IPS DF 6.9 (cell line): ENCODE measurements around the gene VAV2.

Experiments
- DNase-seq: peaks from one replicate; pipeline ENCODE4 v3.0.0-alpha.2; 2013; ENCODE audit warnings: low read depth, low spot score
- H3K27ac ChIP-seq: one replicate; pipeline ENCODE4 v1.5.1; 2013; ENCODE audit warnings: low read length, control low read depth
- H3K27me3 ChIP-seq: 2 replicates; pipeline ENCODE4 v1.6.1; 2013; ENCODE audit warnings: mild to moderate bottlenecking, low read length; ENCODE audit not compliant: control insufficient read depth, insufficient read depth
- H3K36me3 ChIP-seq: 2 replicates; pipeline ENCODE4 v1.6.1; 2013; ENCODE audit warnings: low read length; ENCODE audit not compliant: control insufficient read depth, insufficient read depth
- H3K4me1 ChIP-seq: 2 replicates; pipeline ENCODE4 v1.6.1; 2013; ENCODE audit warnings: low read length; ENCODE audit not compliant: control insufficient read depth, insufficient read depth
- H3K4me3 ChIP-seq: 2 replicates; pipeline ENCODE4 v1.5.1; 2013; ENCODE audit warnings: mild to moderate bottlenecking, low read length
- H3K9me3 ChIP-seq: 2 replicates; pipeline ENCODE4 v1.6.1; 2013; ENCODE audit warnings: low read length, inconsistent platforms; ENCODE audit not compliant: control insufficient read depth, insufficient read depth
- WGBS: extraction: QIAGEN DNeasy Blood & Tissue Kit; methylation state at CpG from one replicate; pipeline ENCODE4 v1.1.7; 2013; ENCODE audit warnings: mixed read lengths, missing lambda C conversion rate; ENCODE audit not compliant: insufficient read length, insufficient coverage; 5-methylcytosine and 5-hydroxymethylcytosine counted together

Gene VAV2

DNA sequence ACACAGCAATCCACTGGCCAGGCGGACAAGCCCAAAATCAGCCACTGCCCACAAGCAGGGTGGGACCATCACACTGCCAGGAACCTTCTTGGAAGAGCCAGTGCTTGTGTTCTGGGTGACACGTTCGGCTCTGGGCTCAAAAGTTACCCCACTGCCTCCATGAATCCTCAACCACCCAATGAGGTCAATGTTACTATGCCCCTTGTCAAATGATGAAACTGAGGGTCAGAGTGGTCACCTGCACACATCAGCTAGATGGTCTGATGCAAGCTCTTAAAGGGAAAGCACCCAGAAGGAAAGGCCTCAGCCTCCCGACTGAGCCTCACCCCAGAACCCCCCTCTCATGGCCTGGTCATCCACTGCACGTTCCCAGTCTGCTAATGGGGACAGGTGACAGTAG lies 114.8 kb downstream of the VAV2 start:
- H3K4me3 ChIP-seq = no peak overlapping the region
- H3K9me3 ChIP-seq = no peaks in the 10 kb centered on the region
- H3K4me1 ChIP-seq = peaks cover 4% of the 10 kb centered on the region
- no peaks in the 10 kb centered on the region for H3K27me3 ChIP-seq
- no peak overlapping the region for H3K27ac ChIP-seq
- H3K36me3 ChIP-seq = no peaks in the 10 kb centered on the region
- no peak for DNase-seq
- no CpG with 5 or more reads among the region's 5 CpGs for WGBS

- no peaks in the 10 kb centered on the region for H3K9me3 ChIP-seq
- no CpG with 5 or more reads among the region's 13 CpGs for WGBS
- DNase-seq = no peak
- H3K27ac ChIP-seq = no peak overlapping the region
- no peaks in the 10 kb centered on the region for H3K36me3 ChIP-seq
- no peaks in the 10 kb centered on the region for H3K27me3 ChIP-seq
- H3K4me1 ChIP-seq = peaks cover 2% of the 10 kb centered on the region; the same call in 1 of the 2 replicates
- no peak overlapping the region for H3K4me3 ChIP-seq
These were observed 115.3 kb downstream of the VAV2 start for GRCh38 chr9:133876836-133877235.

DNA sequence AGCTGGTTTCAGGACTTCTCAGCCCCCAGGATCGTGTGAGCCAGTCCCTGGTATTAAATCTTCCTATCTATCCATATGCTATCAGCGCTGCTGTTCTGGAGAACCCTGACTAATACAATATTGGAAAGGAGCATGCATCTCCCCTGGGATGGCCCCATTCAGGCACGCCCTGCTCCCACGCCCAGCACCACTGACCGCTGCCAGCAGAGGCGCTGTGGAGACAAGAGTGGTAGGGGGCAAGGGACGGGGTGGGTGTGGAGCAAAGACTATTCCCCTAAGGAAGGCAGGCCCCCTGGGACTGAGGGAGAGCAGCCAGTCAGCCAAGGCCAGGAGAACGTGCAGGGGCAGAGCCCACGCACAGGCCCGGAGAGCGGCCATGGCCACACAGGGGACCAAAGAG lies 116.0 kb downstream of the VAV2 start:
- Histone ChIP-seq H3K27me3 (no peaks in the 10 kb centered on the region), H3K9me3 (no peaks in the 10 kb centered on the region), H3K36me3 (no peaks in the 10 kb centered on the region), H3K27ac (no peak overlapping the region), H3K4me1 (peaks cover 2% of the 10 kb centered on the region; the same call in 1 of the 2 replicates), H3K4me3 (no peak overlapping the region)
- no CpG with 5 or more reads among the region's 11 CpGs for WGBS
- DNase-seq = peak; percentile 25

DNA sequence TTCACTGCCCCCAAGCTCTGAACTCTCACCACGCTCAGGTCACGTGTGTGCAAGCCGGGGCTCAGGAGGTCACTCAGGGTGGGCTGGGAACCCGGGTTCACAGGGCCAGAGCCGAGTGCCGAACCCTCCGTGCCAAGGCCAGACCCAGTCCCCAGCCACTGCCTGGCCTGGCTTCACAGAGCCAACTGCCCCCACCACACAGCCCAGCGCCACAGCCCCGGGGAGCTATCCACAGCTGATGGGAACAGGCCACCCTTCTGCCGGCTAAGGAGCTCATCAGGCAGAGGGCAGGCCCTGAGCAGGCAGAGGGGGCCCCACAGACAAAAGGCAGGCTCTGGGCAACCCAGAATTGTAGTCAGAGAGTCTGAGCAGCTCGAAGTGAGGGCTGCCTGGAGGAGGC lies 117.0 kb downstream of the VAV2 start:
- H3K4me3 ChIP-seq = no peak overlapping the region
- no peak overlapping the region for H3K27ac ChIP-seq
- H3K9me3 ChIP-seq = no peaks in the 10 kb centered on the region
- no peaks in the 10 kb centered on the region for H3K27me3 ChIP-seq
- H3K36me3 ChIP-seq = no peaks in the 10 kb centered on the region
- no peak for DNase-seq
- H3K4me1 ChIP-seq = peaks cover 2% of the 10 kb centered on the region; the same call in 1 of the 2 replicates
- no CpG with 5 or more reads among the region's 11 CpGs for WGBS

DNA sequence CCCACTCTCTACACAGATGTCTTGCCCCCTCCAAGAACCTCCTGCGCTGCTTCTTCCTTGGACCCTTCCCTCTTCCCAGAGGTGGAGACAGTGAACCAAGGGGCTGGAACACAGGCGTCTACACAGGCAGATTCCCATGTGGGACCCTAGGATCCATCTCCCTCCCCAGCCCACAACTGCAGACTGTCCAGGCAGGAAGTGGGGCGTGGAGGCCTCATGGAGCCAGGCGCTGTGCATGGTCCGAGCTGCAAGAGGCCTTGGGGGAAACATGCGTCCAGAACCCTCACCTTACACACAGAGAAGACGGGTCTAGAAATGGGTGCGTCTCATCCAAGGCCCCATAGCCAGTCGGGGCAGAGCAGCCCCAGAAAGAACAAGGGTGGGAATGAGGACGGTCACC lies 117.5 kb downstream of the VAV2 start:
- Histone ChIP-seq H3K4me3 (no peak overlapping the region), H3K4me1 (peaks cover 2% of the 10 kb centered on the region; the same call in 1 of the 2 replicates), H3K9me3 (no peaks in the 10 kb centered on the region), H3K27ac (no peak overlapping the region), H3K36me3 (no peaks in the 10 kb centered on the region), H3K27me3 (no peaks in the 10 kb centered on the region)
- no CpG with 5 or more reads among the region's 10 CpGs for WGBS
- DNase-seq = no peak

DNA sequence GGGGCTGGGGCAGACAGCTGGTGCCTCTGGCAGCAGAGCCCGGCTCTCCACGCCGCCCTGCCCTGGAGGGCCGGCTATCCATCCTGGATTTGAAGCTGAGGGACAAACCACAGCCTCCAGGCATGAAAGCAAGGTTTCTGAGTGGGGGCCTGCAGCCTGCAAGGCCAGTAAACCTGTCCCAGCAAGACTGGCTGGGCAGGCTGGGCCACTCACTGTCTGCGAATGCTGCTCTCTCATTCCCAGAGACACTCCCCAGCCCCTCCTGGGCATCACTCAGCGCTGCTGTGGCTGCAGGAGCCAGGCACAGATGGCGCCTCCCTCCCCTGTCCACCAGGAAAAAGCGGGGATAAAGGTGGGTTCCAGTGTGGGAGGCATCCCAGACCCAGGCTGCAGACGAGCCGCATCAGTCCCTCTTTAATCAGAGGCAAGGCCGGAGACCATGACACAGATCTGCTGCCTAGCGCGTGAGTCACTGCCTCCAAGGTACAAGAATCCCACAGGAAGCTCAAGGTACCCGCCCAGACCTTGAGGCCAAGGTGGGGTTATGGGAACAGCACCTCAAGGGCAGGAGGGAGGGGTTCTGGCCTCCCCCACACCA lies 118.0 kb downstream of the VAV2 start:
- no CpG with 5 or more reads among the region's 14 CpGs for WGBS
- H3K4me1 ChIP-seq = peaks cover 2% of the 10 kb centered on the region; the same call in 1 of the 2 replicates
- H3K36me3 ChIP-seq = no peaks in the 10 kb centered on the region
- no peak overlapping the region for H3K4me3 ChIP-seq
- DNase-seq = no peak
- no peaks in the 10 kb centered on the region for H3K9me3 ChIP-seq
- no peaks in the 10 kb centered on the region for H3K27me3 ChIP-seq
- H3K27ac ChIP-seq = no peak overlapping the region

DNA sequence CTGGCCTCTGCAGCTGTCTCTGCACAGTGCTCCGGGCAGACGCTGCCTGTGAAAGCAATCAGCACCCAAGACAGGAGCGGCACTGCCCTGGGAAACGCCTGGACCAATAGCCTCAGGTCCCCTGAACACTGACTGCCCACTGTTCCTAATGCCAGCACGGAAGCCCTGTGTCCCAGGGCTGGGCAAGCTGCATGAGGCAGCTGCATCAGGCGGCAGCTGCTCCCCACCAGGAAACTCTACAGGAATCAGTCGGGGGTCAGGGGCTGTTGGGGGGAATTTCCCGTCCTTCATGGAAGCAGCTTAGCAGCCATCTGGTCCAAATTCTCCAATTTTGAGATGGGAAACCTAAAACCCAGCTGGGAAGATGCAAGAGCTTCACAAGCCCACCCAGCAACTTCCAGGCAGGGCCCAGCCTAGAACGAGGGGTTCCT lies 118.6 kb downstream of the VAV2 start:
- no peak overlapping the region for H3K27ac ChIP-seq
- DNase-seq = no peak
- no CpG with 5 or more reads among the region's 9 CpGs for WGBS

GRCh38 chr9:133873009-133873408 lies 119.1 kb downstream of the VAV2 start:
- no peak overlapping the region for H3K27ac ChIP-seq

More for the DNA sequence above, 118.6 kb downstream of the VAV2 start:
- Histone ChIP-seq H3K27me3 (no peaks in the 10 kb centered on the region), H3K36me3 (no peaks in the 10 kb centered on the region), H3K9me3 (no peaks in the 10 kb centered on the region), H3K4me3 (no peak overlapping the region), H3K4me1 (peaks cover 2% of the 10 kb centered on the region; the same call in 1 of the 2 replicates)

GRCh38 chr9:133870598-133871595 lies 121.2 kb downstream of the VAV2 start:
- Histone ChIP-seq H3K36me3 (no peaks in the 10 kb centered on the region), H3K27ac (no peak overlapping the region), H3K27me3 (no peaks in the 10 kb centered on the region), H3K9me3 (no peaks in the 10 kb centered on the region), H3K4me3 (no peak overlapping the region), H3K4me1 (no peaks in the 10 kb centered on the region)
- DNase-seq = no peak
- WGBS = 100% methylated on average over 4 of the region's 12 CpGs

More at GRCh38 chr9:133873009-133873408, 119.1 kb downstream of the VAV2 start:
- no peak for DNase-seq
- no CpG with 5 or more reads among the region's 9 CpGs for WGBS
- H3K27me3 ChIP-seq = no peaks in the 10 kb centered on the region
- H3K9me3 ChIP-seq = no peaks in the 10 kb centered on the region
- no peaks in the 10 kb centered on the region for H3K36me3 ChIP-seq
- no peak overlapping the region for H3K4me3 ChIP-seq
- H3K4me1 ChIP-seq = peaks cover 2% of the 10 kb centered on the region; the same call in 1 of the 2 replicates

DNA sequence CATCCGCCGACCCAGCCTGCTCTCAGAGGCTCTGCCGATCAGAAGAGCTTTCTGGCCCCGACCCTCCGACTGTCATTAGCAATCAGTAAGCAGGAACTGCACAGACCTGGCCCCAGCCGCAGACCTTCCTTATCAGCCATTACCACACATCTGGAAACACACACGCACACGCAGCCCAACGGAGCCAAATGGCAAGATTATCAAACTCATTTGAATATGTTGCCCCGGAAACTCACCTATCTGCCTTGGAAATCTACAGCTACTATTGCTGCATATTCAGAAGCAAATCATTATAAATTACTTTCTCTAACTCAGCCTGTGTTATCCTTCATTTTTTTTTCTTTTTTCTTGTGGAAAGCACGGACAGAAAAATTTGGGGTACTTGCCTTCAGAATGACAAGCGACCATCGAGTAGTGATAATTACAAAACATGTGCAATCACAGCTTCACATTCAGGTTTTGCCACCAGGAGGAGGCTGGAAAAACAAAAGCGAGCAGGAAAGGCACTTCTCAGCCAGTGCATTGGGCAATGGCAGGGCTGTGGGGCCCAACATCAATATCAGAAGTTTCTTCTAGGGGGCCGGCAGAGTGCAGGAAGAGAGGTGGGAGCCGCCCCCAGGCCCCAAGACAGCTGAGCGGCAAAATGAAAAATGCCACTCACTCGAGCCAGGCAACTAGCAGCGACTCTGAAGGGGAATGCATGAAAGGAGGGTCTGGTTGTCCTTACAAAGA lies 122.3 kb downstream of the VAV2 start:
- H3K4me1 ChIP-seq = no peaks in the 10 kb centered on the region
- no peaks in the 10 kb centered on the region for H3K27me3 ChIP-seq
- no peaks in the 10 kb centered on the region for H3K9me3 ChIP-seq
- DNase-seq = no peak
- H3K27ac ChIP-seq = no peak overlapping the region
- H3K36me3 ChIP-seq = no peaks in the 10 kb centered on the region
- no CpG with 5 or more reads among the region's 19 CpGs for WGBS
- H3K4me3 ChIP-seq = no peak overlapping the region
